22Rv1 (cell line): ENCODE measurements around the gene IL1A.

Experiments
- ZFX ChIP-seq: fragments of 450-650 bp; IDR thresholded peaks from 2 replicates; pipeline ENCODE4 v1.6.1; 2017; ENCODE audit warnings: antibody characterized with exemption, borderline replicate concordance
- TF ChIP-seq, protein P1 (sequence below): fragments of 450-650 bp; IDR thresholded peaks from 2 replicates; pipeline ENCODE4 v1.5.1; 2017; ENCODE audit warnings: mild to moderate bottlenecking

DNA sequence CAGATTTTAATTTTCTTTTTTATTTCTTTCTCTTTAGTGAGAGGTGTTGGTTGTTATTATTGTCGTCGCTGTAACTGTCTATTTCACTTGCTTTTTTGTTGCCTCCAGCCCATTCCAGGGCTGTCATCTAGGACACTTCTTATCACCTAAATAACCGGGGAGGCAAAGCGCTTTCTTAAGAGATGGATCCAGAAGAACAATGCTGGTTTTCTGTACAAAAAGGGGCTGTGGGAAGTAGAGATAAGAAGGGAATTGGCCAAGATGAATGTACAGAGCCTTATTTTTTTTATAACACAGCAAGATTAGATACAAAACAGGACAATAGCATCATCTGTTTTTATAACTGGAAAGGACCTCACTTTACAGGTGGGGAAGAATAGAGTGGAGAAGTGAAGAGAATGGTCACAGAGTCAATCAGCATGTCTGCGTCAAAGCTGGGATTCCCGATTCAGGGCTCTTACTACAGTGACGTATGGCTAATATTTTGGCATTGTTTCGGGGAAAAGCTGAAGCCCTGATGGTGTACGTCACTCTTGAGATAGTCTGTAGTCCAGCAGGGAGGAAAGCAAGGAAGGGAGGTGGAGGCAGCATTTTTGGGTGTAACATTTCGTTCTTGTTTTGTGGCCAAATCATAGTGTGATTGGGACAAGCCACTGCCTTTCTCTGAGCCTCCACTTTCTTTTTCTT is 29.1 kb upstream of the IL1A start:
- TF ChIP-seq ZFX = no peak
- TF ChIP-seq, protein P1, sequence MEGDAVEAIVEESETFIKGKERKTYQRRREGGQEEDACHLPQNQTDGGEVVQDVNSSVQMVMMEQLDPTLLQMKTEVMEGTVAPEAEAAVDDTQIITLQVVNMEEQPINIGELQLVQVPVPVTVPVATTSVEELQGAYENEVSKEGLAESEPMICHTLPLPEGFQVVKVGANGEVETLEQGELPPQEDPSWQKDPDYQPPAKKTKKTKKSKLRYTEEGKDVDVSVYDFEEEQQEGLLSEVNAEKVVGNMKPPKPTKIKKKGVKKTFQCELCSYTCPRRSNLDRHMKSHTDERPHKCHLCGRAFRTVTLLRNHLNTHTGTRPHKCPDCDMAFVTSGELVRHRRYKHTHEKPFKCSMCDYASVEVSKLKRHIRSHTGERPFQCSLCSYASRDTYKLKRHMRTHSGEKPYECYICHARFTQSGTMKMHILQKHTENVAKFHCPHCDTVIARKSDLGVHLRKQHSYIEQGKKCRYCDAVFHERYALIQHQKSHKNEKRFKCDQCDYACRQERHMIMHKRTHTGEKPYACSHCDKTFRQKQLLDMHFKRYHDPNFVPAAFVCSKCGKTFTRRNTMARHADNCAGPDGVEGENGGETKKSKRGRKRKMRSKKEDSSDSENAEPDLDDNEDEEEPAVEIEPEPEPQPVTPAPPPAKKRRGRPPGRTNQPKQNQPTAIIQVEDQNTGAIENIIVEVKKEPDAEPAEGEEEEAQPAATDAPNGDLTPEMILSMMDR = no peak
